Measurements from ENCODE around the gene MORC1.
A peak's percentile ranks its signal among the peaks of the same experiment; 100 is the strongest.

Gene MORC1

DNA sequence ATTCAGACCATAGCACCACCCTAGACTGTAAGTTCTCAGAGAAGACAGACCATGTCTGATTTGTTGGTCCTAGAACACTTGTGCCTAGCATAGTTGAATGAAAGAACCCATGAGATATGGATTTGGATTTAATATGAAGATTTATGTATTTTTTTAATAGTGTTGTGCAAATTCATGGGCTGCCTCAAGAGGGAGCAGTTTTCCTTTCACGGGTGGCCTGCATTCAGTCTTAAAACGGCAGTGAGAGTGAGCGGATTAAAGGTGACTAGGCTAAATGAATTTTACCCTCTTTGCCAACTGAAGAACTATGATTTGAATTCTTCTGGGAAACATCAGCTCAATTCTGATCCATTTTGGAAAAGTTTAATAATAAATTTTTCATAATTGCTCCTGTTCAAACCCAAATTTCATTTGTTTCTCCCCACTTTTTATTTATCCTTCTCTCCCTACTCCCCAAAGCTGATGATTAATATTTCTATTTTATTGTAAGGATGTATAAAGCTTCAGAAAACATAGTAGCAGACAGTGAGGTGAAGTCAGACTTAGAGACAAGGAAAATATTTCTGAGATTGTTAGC lies 67.3 kb downstream of the MORC1 start:
- Histone ChIP-seq H3K9me2 (replicated peaks; ENCODE audit: low read depth, low read length) (no peaks in the 10 kb centered on the region), H2AFZ (ENCODE audit: low read length) (no peak overlapping the region; the same call in 1 of the 2 replicates), H3K4me3 (ENCODE audit: low read length, poor library complexity, severe bottlenecking) (no peak overlapping the region), H3K36me3 (ENCODE audit: insufficient read depth, low read length) (no peaks in the 10 kb centered on the region), H3K79me2 (ENCODE audit: insufficient read depth, low read length) (no peaks in the 10 kb centered on the region), H3K27me3 (ENCODE audit: insufficient read depth, low read length, poor library complexity, severe bottlenecking) (no peaks in the 10 kb centered on the region), H3K9me3 (ENCODE audit: insufficient read depth, low read depth, low read length) (no peaks in the 10 kb centered on the region), H3F3A (ENCODE audit: low read depth) (no peaks in the 10 kb centered on the region), H3K4me1 (ENCODE audit: insufficient read depth, low read length, poor library complexity, severe bottlenecking) (no peaks in the 10 kb centered on the region), H3K4me2 (ENCODE audit: low read depth, low read length, poor library complexity, severe bottlenecking) (no peak overlapping the region), H3K9ac (ENCODE audit: low read depth, low read length, poor library complexity, severe bottlenecking) (no peak overlapping the region), H4K20me1 (ENCODE audit: insufficient read depth, low read length, poor library complexity, severe bottlenecking) (no peaks in the 10 kb centered on the region)
- TF ChIP-seq, protein P1, sequence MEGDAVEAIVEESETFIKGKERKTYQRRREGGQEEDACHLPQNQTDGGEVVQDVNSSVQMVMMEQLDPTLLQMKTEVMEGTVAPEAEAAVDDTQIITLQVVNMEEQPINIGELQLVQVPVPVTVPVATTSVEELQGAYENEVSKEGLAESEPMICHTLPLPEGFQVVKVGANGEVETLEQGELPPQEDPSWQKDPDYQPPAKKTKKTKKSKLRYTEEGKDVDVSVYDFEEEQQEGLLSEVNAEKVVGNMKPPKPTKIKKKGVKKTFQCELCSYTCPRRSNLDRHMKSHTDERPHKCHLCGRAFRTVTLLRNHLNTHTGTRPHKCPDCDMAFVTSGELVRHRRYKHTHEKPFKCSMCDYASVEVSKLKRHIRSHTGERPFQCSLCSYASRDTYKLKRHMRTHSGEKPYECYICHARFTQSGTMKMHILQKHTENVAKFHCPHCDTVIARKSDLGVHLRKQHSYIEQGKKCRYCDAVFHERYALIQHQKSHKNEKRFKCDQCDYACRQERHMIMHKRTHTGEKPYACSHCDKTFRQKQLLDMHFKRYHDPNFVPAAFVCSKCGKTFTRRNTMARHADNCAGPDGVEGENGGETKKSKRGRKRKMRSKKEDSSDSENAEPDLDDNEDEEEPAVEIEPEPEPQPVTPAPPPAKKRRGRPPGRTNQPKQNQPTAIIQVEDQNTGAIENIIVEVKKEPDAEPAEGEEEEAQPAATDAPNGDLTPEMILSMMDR (conservative IDR thresholded peaks at IDR 0.05; ENCODE audit: low read length): peak; percentile 88
- no peak for TF ChIP-seq EZH2phosphoT487 (IDR thresholded peaks at IDR 0.05; ENCODE audit: borderline replicate concordance)

DNA sequence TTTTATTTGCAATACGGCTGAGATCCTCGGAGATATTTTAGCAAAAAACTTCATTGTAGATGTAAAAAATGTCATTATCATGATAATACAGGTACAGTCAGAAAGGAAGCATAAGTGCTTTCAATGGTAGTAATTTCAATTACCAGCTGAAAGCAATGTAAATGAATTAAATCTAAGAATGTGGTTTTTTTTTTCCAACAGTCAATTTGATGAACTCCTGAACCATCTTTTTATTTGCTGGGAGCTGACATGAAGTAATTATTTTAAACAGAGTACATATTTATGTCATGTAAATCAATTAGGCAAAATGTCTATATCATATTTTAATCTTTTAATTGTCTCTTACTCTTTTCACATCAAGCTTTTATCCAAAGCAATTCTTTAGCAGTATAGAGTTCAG lies 70.6 kb downstream of the MORC1 start:
- Histone ChIP-seq H3F3A (ENCODE audit: low read depth) (no peaks in the 10 kb centered on the region), H3K4me2 (ENCODE audit: low read depth, low read length, poor library complexity, severe bottlenecking) (no peak overlapping the region), H3K9ac (ENCODE audit: low read depth, low read length, poor library complexity, severe bottlenecking) (no peak overlapping the region)

DNA sequence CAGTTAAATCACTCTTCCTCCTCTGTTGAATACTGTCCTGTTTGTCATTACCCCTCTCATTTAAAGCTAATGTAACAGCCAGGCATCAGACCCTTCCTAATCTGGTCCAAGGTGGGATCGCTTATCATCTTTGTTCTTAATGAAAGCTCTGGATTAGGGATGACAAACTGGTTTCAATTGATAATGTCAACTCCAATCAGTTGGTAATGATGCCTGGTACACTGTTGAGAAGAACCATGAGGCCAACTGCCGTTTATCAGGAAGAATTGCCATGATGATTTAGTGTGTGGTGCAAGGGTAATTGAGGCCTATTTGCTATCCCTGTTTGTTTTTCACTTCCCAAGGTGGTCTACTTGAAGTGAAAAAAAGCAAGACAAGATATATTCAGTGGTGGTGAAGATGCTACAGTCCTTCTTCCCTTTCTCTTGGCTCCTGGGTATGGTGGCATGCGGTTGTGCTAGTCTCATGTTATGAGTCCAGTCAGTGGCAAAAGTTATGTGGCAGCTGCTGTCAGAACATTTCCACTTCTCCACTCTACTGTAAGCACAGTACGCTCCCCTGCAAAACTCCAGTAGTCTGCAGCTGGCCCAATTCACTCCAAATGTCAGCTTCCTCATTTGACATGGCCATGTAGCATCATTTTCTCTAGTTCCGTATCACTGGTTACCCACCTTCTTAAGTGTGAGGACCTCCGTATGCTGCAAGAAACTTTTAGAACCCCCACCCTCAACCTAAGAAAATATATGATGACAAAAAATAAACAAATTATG lies 72.5 kb downstream of the MORC1 start:
- no peaks in the 10 kb centered on the region for H4K20me1 ChIP-seq (ENCODE audit: insufficient read depth, low read length, poor library complexity, severe bottlenecking)
- no peak overlapping the region for H3K9ac ChIP-seq (ENCODE audit: low read depth, low read length, poor library complexity, severe bottlenecking)
- H3K27me3 ChIP-seq (ENCODE audit: insufficient read depth, low read length, poor library complexity, severe bottlenecking): no peaks in the 10 kb centered on the region
- no peaks in the 10 kb centered on the region for H3K9me3 ChIP-seq (ENCODE audit: insufficient read depth, low read depth, low read length)
- H3K4me2 ChIP-seq (ENCODE audit: low read depth, low read length, poor library complexity, severe bottlenecking): no peak overlapping the region
- H3K4me1 ChIP-seq (ENCODE audit: insufficient read depth, low read length, poor library complexity, severe bottlenecking): no peaks in the 10 kb centered on the region
- no peaks in the 10 kb centered on the region for H3F3A ChIP-seq (ENCODE audit: low read depth)
- H3K79me2 ChIP-seq (ENCODE audit: insufficient read depth, low read length): no peaks in the 10 kb centered on the region
- H3K36me3 ChIP-seq (ENCODE audit: insufficient read depth, low read length): no peaks in the 10 kb centered on the region
- H3K4me3 ChIP-seq (ENCODE audit: low read length, poor library complexity, severe bottlenecking): no peak overlapping the region
- H3K9me2 ChIP-seq (replicated peaks; ENCODE audit: low read depth, low read length): no peaks in the 10 kb centered on the region
- no peak for TF ChIP-seq EZH2phosphoT487 (IDR thresholded peaks at IDR 0.05; ENCODE audit: borderline replicate concordance)
- TF ChIP-seq, protein P1 (conservative IDR thresholded peaks at IDR 0.05; ENCODE audit: low read length): no peak
- H2AFZ ChIP-seq (ENCODE audit: low read length): no peak overlapping the region

More for the DNA sequence above, 70.6 kb downstream of the MORC1 start:
- no peak for TF ChIP-seq EZH2phosphoT487 (IDR thresholded peaks at IDR 0.05; ENCODE audit: borderline replicate concordance)
- TF ChIP-seq, protein P1 (conservative IDR thresholded peaks at IDR 0.05; ENCODE audit: low read length): no peak
- no peaks in the 10 kb centered on the region for H3K4me1 ChIP-seq (ENCODE audit: insufficient read depth, low read length, poor library complexity, severe bottlenecking)
- H3K36me3 ChIP-seq (ENCODE audit: insufficient read depth, low read length): no peaks in the 10 kb centered on the region
- H3K9me2 ChIP-seq (replicated peaks; ENCODE audit: low read depth, low read length): no peaks in the 10 kb centered on the region
- H2AFZ ChIP-seq (ENCODE audit: low read length): no peak overlapping the region
- H4K20me1 ChIP-seq (ENCODE audit: insufficient read depth, low read length, poor library complexity, severe bottlenecking): no peaks in the 10 kb centered on the region
- no peaks in the 10 kb centered on the region for H3K9me3 ChIP-seq (ENCODE audit: insufficient read depth, low read depth, low read length)
- no peaks in the 10 kb centered on the region for H3K27me3 ChIP-seq (ENCODE audit: insufficient read depth, low read length, poor library complexity, severe bottlenecking)
- no peak overlapping the region for H3K4me3 ChIP-seq (ENCODE audit: low read length, poor library complexity, severe bottlenecking)
- H3K79me2 ChIP-seq (ENCODE audit: insufficient read depth, low read length): no peaks in the 10 kb centered on the region
